NCI-H226 (cell line): ENCODE data around the gene PIR.

Experiments used
- DNase-seq: peaks from one replicate; pipeline ENCODE4 v3.0.0-alpha.2; 2015

Gene PIR

GRCh38 chrX:15343075-15343476 is 150.1 kb downstream of the PIR start:
- DNase-seq, result no peak

- DNase-seq, result no peak
Measured at GRCh38 chrX:15340867-15341266, 152.3 kb downstream of the PIR start.

- DNase-seq, result no peak
Measured at GRCh38 chrX:15336023-15336413, 157.1 kb downstream of the PIR start.

- peak; percentile 95 for DNase-seq
Measured at GRCh38 chrX:15335135-15336022, 157.8 kb downstream of the PIR start, which contains the start of gene PIGA. TSS of gene PIGA (minus strand) at chrX:15335523. CDS start at chrX:15331930, 3,593 bp downstream.
